ENCODE data around the gene ZNF407.

GRCh38 chr18:74589811-74590210, 7.9 kb upstream of the ZNF407 start:
- TF ChIP-seq CTCF (IDR thresholded peaks at IDR 0.05) (no peak), POLR2A (IDR thresholded peaks at IDR 0.05) (no peak)
